Mesodermal cell (in vitro differentiated cells): Measurements from ENCODE around the gene MCTP1.

Experiments
- H3K27ac ChIP-seq: 2 replicates; pipeline ENCODE4 v1.7.0; 2013; ENCODE audit warnings: mild to moderate bottlenecking, low read depth, low read length, moderate library complexity; ENCODE audit not compliant: severe bottlenecking
- H3K36me3 ChIP-seq: 2 replicates; pipeline ENCODE4 v1.7.1; 2013; ENCODE audit warnings: mild to moderate bottlenecking, low read length, moderate library complexity; ENCODE audit not compliant: control insufficient read depth, insufficient read depth
- H3K4me1 ChIP-seq: one replicate; pipeline ENCODE4 v1.7.1; 2013; ENCODE audit warnings: mild to moderate bottlenecking, low read length; ENCODE audit not compliant: insufficient read depth, control insufficient read depth, poor library complexity, severe bottlenecking
- H3K4me3 ChIP-seq: 2 replicates; pipeline ENCODE4 v1.7.0; 2013; ENCODE audit warnings: low read length, control low read depth, mild to moderate bottlenecking; ENCODE audit not compliant: insufficient read depth, poor library complexity, severe bottlenecking; ENCODE audit errors: extremely low read depth
- H3K9me3 ChIP-seq: 2 replicates; pipeline ENCODE4 v1.7.1; 2013; ENCODE audit warnings: mild to moderate bottlenecking, low read length, moderate library complexity; ENCODE audit not compliant: control insufficient read depth
- WGBS, 2 experiments: methylation state at CpG; one replicate each; pipeline ENCODE4 v1.1.5; 2013; ENCODE audit warnings: missing lambda C conversion rate in 2 of 2; ENCODE audit not compliant: insufficient coverage in 2 of 2; 5-methylcytosine and 5-hydroxymethylcytosine counted together

Gene MCTP1

GRCh38 chr5:94672746-94673145 lies 612.1 kb downstream of the MCTP1 start:
- Histone ChIP-seq H3K9me3 (no peaks in the 10 kb centered on the region), H3K36me3 (peaks cover 17% of the 10 kb centered on the region), H3K4me1 (no peaks in the 10 kb centered on the region), H3K27ac (no peak overlapping the region), H3K4me3 (no peak overlapping the region)
- no CpG with 5 or more reads among the region's 1 CpG for WGBS, 2 experiments

- H3K27ac ChIP-seq = no peak overlapping the region
- H3K4me1 ChIP-seq = no peaks in the 10 kb centered on the region
- peaks cover 8% of the 10 kb centered on the region for H3K36me3 ChIP-seq
- no peak overlapping the region for H3K4me3 ChIP-seq
- no CpG with 5 or more reads among the region's 1 CpG for WGBS, 2 experiments
- no peaks in the 10 kb centered on the region for H3K9me3 ChIP-seq
Observed at GRCh38 chr5:94670726-94671125, 614.2 kb downstream of the MCTP1 start.

- H3K9me3 ChIP-seq = no peaks in the 10 kb centered on the region
- no peaks in the 10 kb centered on the region for H3K4me1 ChIP-seq
- WGBS, 2 experiments = 57 to 75% methylated on average over 3 of the region's 3 CpGs
- peaks cover 23% of the 10 kb centered on the region for H3K36me3 ChIP-seq
- no peak overlapping the region for H3K27ac ChIP-seq
- H3K4me3 ChIP-seq = no peak overlapping the region
Observed at GRCh38 chr5:94667937-94668336, 617.0 kb downstream of the MCTP1 start.

GRCh38 chr5:94661086-94661485 lies 623.8 kb downstream of the MCTP1 start:
- no peak overlapping the region for H3K27ac ChIP-seq
- H3K9me3 ChIP-seq = peaks cover 5% of the 10 kb centered on the region
- no peaks in the 10 kb centered on the region for H3K4me1 ChIP-seq
- H3K4me3 ChIP-seq = no peak overlapping the region
- peaks cover 34% of the 10 kb centered on the region for H3K36me3 ChIP-seq
- WGBS, 2 experiments = 83 to 90% methylated on average over 1 to 2 of the region's 3 CpGs

GRCh38 chr5:94660506-94660905 lies 624.4 kb downstream of the MCTP1 start:
- Histone ChIP-seq H3K9me3 (peaks cover 10% of the 10 kb centered on the region), H3K27ac (no peak overlapping the region), H3K4me3 (no peak overlapping the region), H3K4me1 (no peaks in the 10 kb centered on the region), H3K36me3 (peaks cover 30% of the 10 kb centered on the region)
- 89 to 90% methylated on average over 6 to 8 of the region's 8 CpGs for WGBS, 2 experiments

GRCh38 chr5:94658272-94658671 lies 626.6 kb downstream of the MCTP1 start:
- Histone ChIP-seq H3K27ac (no peak overlapping the region), H3K4me3 (no peak overlapping the region), H3K36me3 (peaks cover 24% of the 10 kb centered on the region), H3K4me1 (no peaks in the 10 kb centered on the region), H3K9me3 (peaks cover 16% of the 10 kb centered on the region)
- no CpG with 5 or more reads among the region's 1 CpG for WGBS, 2 experiments
